HepG2 (cell line): Measurements from ENCODE around the gene VDR. TPM values are rescaled to one million over a fixed set of nuclear protein-coding genes. Genes with fewer than 3 reads are reported as not detected.

Source experiments
- ATAC-seq: fragments of 200-7000 bp; cut with Tn5 transposase; 3 replicates; pipeline ENCODE4 v1.9.1; 2020; ENCODE audit warnings: mild to moderate bottlenecking, moderate library complexity
- BruUV-seq: library from RNA; stranded (reverse); fragments of 400-500 nt; replicated peaks from 2 replicates; lab custom pipeline; 2021; lab: Mats Ljungman, UMichigan
- CTCF ChIA-PET: fragments of 300-600 bp; formaldehyde crosslinking; extraction: SDS; loops from one replicate; lab custom pipeline; 2021; ENCODE audit warnings: low total read pairs, inconsistent platforms, low intra/inter-chr PET ratio; lab: Yijun Ruan, JAX
- POLR2A ChIA-PET: fragments of 350-600 bp; sonication (Branson Sonifier 250); formaldehyde crosslinking; loops from one replicate; lab custom pipeline; 2020; ENCODE audit warnings: antibody characterized with exemption, inconsistent platforms; lab: Yijun Ruan, JAX
- DNase-seq: peaks from one replicate; pipeline ENCODE4 v3.0.0-alpha.2; 2015; ENCODE audit warnings: low spot score
- FAIRE-seq: peaks from 3 replicates; lab custom pipeline; 2011; peaks lifted over from hg19 to GRCh38; lab: Jason Lieb, UNC
- H2AFZ ChIP-seq: one replicate; pipeline ENCODE4 v1.6.1; 2011; ENCODE audit warnings: low read length, inconsistent platforms
- H3K27ac ChIP-seq: fragments of 300-600 bp; 3 replicates; pipeline ENCODE4 v1.8.0; 2011; ENCODE audit warnings: mixed run types, mild to moderate bottlenecking, mixed read lengths, low read length, inconsistent platforms; ENCODE audit not compliant: insufficient read depth; ENCODE audit errors: extremely low read length
- H3K27me3 ChIP-seq, 2 experiments: fragments of 200-600 bp in 1 of 2; 2 replicates in 1 of 2; 3 replicates in 1 of 2; pipeline versions ENCODE4 v1.6.0 to v1.8.0; 2011; ENCODE audit warnings: low read length in 2 of 2, mild to moderate bottlenecking in 2 of 2, moderate library complexity in 2 of 2, inconsistent platforms in 1 of 2; ENCODE audit not compliant: insufficient read depth in 2 of 2, control insufficient read depth in 1 of 2
- H3K36me3 ChIP-seq, 2 experiments: fragments of 200-600 bp in 1 of 2; replicated peaks in 1 of 2; 2 replicates in 1 of 2; 3 replicates in 1 of 2; pipeline versions ENCODE4 v1.5.1 to v1.8.0; 2011; ENCODE audit warnings: low read length in 2 of 2, inconsistent platforms in 1 of 2; ENCODE audit not compliant: insufficient read depth in 2 of 2, control insufficient read depth in 1 of 2
- H3K4me1 ChIP-seq: 2 replicates; pipeline ENCODE4 v1.5.1; 2012; ENCODE audit warnings: low read length, inconsistent platforms; ENCODE audit not compliant: insufficient read depth
- H3K4me2 ChIP-seq: 2 replicates; pipeline ENCODE4 v1.6.0; 2011; ENCODE audit warnings: low read depth, low read length, inconsistent platforms
- H3K4me3 ChIP-seq, 3 experiments: fragments of 200-600 bp in 1 of 3; sonication (generic), shearing (Covaris generic) in 1 of 3; replicated peaks in 1 of 3; 2 replicates each; pipeline ENCODE4 v1.5.1; 2011 to 2016; ENCODE audit warnings: low read length in 3 of 3, inconsistent platforms in 2 of 3, low read depth in 2 of 3, mild to moderate bottlenecking in 2 of 3, control low read depth in 1 of 3, mixed read lengths in 1 of 3; ENCODE audit not compliant: insufficient read depth in 1 of 3
- H3K79me2 ChIP-seq: one replicate; pipeline ENCODE4 v1.6.1; 2011; ENCODE audit warnings: low read length, inconsistent platforms; ENCODE audit not compliant: insufficient read depth
- H3K9ac ChIP-seq: 2 replicates; pipeline ENCODE4 v1.6.0; 2011; ENCODE audit warnings: mild to moderate bottlenecking, low read depth, low read length, inconsistent platforms; ENCODE audit not compliant: insufficient read depth
- H3K9me3 ChIP-seq: 2 replicates; pipeline ENCODE4 v1.5.1; 2012; ENCODE audit warnings: mild to moderate bottlenecking, low read length
- H4K20me1 ChIP-seq: 2 replicates; pipeline ENCODE4 v1.6.0; 2011; ENCODE audit warnings: inconsistent platforms, mild to moderate bottlenecking, low read length, moderate library complexity; ENCODE audit not compliant: insufficient read depth
- FOXM1 ChIP-seq: sonication (generic); formaldehyde crosslinking; IDR thresholded peaks from 2 replicates; pipeline ENCODE4 v1.5.0; 2020; ENCODE audit warnings: missing genetic modification reagents
- GATAD2A ChIP-seq: IDR thresholded peaks from 2 replicates; pipeline ENCODE4 v1.6.1; 2016
- HMGXB4 ChIP-seq, 2 experiments: sonication (generic) in 1 of 2; formaldehyde crosslinking in 1 of 2; IDR thresholded peaks; 2 replicates each; pipeline versions ENCODE4 v1.4.0 to v1.6.1; 2018 to 2020; ENCODE audit warnings: missing genetic modification reagents in 2 of 2, borderline replicate concordance in 1 of 2, low read depth in 1 of 2, mild to moderate bottlenecking in 1 of 2, missing biosample characterization in 1 of 2
- KAT7 ChIP-seq: IDR thresholded peaks from 2 replicates; pipeline ENCODE4 v1.6.1; 2018; ENCODE audit warnings: borderline replicate concordance, missing compliant biosample characterization
- MIXL1 ChIP-seq: IDR thresholded peaks from 2 replicates; pipeline ENCODE4 v1.6.1; 2016
- NFRKB ChIP-seq: fragments of 450-650 bp; IDR thresholded peaks from 2 replicates; pipeline ENCODE4 v1.6.1; 2017
- NPAS2 ChIP-seq: sonication (generic); formaldehyde crosslinking; IDR thresholded peaks from 2 replicates; pipeline ENCODE4 v1.8.0; 2022; ENCODE audit warnings: mild to moderate bottlenecking, missing genetic modification reagents, borderline replicate concordance
- RAD51 ChIP-seq: fragments of 450-650 bp; IDR thresholded peaks from 2 replicates; pipeline ENCODE4 v1.6.1; 2016; ENCODE audit warnings: borderline replicate concordance
- SMYD3 ChIP-seq: sonication (generic); formaldehyde crosslinking; IDR thresholded peaks from 2 replicates; pipeline ENCODE4 v1.8.1; 2023; ENCODE audit warnings: mild to moderate bottlenecking, missing genetic modification reagents
- TBP ChIP-seq: sonication (generic); formaldehyde crosslinking; IDR thresholded peaks from 2 replicates; pipeline ENCODE4 v1.5.0; 2020; ENCODE audit warnings: missing genetic modification reagents
- TBX2 ChIP-seq: sonication (generic); formaldehyde crosslinking; IDR thresholded peaks from 2 replicates; pipeline ENCODE4 v1.5.0; 2020; ENCODE audit warnings: missing genetic modification reagents, mild to moderate bottlenecking, borderline replicate concordance
- THAP8 ChIP-seq: sonication (generic); formaldehyde crosslinking; IDR thresholded peaks from 2 replicates; pipeline ENCODE4 v1.5.1; 2020; ENCODE audit warnings: missing genetic modification reagents, mild to moderate bottlenecking, borderline replicate concordance
- TMF1 ChIP-seq: sonication (generic); formaldehyde crosslinking; IDR thresholded peaks from 2 replicates; pipeline ENCODE4 v1.8.1; 2022; ENCODE audit warnings: low read depth, missing genetic modification reagents
- WIZ ChIP-seq: sonication (generic); formaldehyde crosslinking; IDR thresholded peaks from 2 replicates; pipeline ENCODE4 v1.5.1; 2020; ENCODE audit warnings: mild to moderate bottlenecking, missing genetic modification reagents
- ZEB1 ChIP-seq: IDR thresholded peaks from 2 replicates; pipeline ENCODE4 v1.6.1; 2012; ENCODE audit warnings: mild to moderate bottlenecking, low read depth, inconsistent platforms; ENCODE audit not compliant: insufficient replicate concordance
- ZNF335 ChIP-seq: sonication (generic); formaldehyde crosslinking; IDR thresholded peaks from 2 replicates; pipeline ENCODE4 v1.4.0; 2020; ENCODE audit warnings: missing genetic modification reagents
- WGBS: methylation state at CpG from one replicate; pipeline ENCODE4 v1.1.6; 2017; ENCODE audit warnings: low lambda C conversion rate; 5-methylcytosine and 5-hydroxymethylcytosine counted together
- in situ Hi-C: cut with HindIII; loops from 2 replicates; pipeline ENCODE4 v1.10.0; 2017; ENCODE audit warnings: low pct_unique_long_range_greater_than_20kb; ENCODE audit not compliant: extremely low pct_ligation_motif_present
- intact Hi-C: fragments of 100-400 bp; cut with micrococcal nuclease; formaldehyde crosslinking; loops from one replicate; pipeline ENCODE4 v1.10.0; 2022; ENCODE audit not compliant: unreplicated experiment
- polyA plus RNA-seq, 8 experiments: library from polyadenylated mRNA; depleted of rRNA in 3 of 8; stranded (reverse) in 7 of 8; unstranded in 1 of 8; fragments of >200 nt; fragmentation: Illumina TruSeq in 4 of 8; extraction: Trizol in 4 of 8; gene quantifications; 2 replicates each; pipeline versions ENCODE4 v1.2.1 to v1.2.3, GENCODE V29; 2011 to 2016; ENCODE audit warnings: low read depth in 4 of 8, missing spikeins in 1 of 8, mixed read lengths in 1 of 8; ENCODE audit not compliant: insufficient read depth in 1 of 8
- total RNA-seq, 5 experiments: library from RNA; depleted of rRNA; stranded (reverse); fragments of >200 nt; fragmentation: Illumina TruSeq; extraction: Trizol; gene quantifications; 2 replicates each; pipeline ENCODE4 v1.2.3, GENCODE V29; 2016; ENCODE audit warnings: low read depth in 1 of 5
- TF ChIP-seq, protein P1 (sequence below): sonication (generic); formaldehyde crosslinking; IDR thresholded peaks from 2 replicates; pipeline ENCODE4 v1.5.0; 2020; ENCODE audit warnings: mild to moderate bottlenecking, missing genetic modification reagents
- TF ChIP-seq, protein P2 (sequence below): sonication (generic); formaldehyde crosslinking; IDR thresholded peaks from 2 replicates; pipeline ENCODE4 v1.4.0; 2020; ENCODE audit warnings: missing genetic modification reagents

VDR gene
- total and polyA plus RNA-seq, 2 of the 13 experiments (the other 11 are each of a cell fraction or from before 2014, with no cell fraction given) = 0.08 to 0.33 TPM

DNA sequence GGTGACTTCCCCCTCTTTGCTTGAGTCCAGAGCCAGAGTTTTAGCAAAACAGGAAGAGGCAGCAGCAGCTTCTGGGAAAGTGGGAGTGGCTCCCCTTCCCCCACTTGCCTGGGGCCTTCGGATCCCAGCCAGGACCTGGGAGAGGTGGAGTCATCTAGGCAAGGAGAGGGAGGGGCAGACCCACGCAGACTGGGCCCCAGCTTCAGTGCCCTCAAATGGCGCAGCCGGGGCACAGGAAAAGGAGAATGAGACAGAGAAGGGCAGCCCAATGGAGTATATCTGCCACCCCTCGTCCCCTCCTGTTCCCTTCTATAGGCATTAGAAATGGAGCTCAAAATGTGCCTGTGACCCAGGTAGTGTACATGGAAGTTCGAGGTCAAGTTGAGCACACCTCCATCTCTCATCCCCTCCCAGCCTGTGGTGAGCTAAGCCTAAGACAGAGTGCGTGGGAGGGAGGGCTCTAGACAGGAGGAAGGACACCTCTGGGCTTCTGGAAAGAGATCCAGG, 75.8 kb downstream of the VDR start (continued):
- TF ChIP-seq, protein P1, sequence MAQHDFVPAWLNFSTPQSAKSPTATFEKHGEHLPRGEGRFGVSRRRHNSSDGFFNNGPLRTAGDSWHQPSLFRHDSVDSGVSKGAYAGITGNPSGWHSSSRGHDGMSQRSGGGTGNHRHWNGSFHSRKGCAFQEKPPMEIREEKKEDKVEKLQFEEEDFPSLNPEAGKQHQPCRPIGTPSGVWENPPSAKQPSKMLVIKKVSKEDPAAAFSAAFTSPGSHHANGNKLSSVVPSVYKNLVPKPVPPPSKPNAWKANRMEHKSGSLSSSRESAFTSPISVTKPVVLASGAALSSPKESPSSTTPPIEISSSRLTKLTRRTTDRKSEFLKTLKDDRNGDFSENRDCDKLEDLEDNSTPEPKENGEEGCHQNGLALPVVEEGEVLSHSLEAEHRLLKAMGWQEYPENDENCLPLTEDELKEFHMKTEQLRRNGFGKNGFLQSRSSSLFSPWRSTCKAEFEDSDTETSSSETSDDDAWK (CRISPR knock-in tag) = no peak
- no peak for TF ChIP-seq THAP8 (CRISPR knock-in tag)
- TF ChIP-seq, all 625 proteins: peak for 5

DNA sequence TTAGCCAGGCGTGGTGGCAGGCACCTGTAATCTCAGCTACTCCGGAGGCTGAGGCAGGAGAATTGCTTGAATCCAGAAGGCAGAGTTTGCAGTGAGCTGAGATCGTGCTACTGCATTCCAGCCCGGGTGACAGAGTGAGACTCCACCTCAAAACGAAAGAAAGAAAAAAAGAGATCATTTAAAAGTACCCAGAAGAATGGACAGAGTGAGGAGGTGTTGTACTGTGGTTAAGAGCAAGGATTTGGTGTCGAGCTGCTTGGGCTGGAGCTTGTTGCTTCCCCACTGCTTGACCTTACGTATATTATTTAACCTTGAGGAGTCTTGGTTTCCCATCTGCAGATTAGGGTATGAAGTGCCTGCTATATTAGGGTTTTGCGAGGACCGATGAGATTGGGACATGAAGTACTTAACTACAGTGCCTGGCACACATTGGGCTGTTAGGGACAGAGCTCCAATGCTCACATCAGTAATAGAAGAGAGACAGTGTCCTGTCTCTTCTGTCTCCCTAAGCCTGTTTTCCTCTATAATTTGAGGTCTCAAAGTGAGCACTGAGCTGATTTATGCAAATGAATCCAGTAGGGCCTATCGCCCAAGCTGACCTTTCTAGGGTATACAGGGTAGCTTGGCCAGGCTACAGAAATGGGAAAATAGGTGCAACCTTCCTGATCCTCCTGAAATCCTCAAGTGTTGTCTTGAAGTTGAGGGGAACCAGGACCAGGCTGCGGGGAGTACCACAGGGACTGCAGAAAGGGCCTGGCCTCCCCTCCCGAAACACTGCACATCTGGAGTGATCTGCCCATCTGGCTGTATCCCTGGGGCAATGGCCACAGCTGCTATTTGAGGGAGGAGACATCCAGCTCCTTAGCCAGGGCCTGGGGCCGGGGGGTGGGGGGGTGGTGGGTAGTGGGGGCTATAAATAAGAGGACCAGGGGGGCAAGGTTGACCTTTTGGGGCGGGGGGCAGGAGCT, 76.5 kb downstream of the VDR start:
- POLR2A ChIA-PET = interaction anchor here (0.8 to 2.5 kb wide), 3 partner anchors 8 to 122 kb away, joined by 4 to 10 read pairs (median 7); partner anchors contain the start of genes HDAC7 and RPAP3
- Histone ChIP-seq H3K79me2 (no peaks in the 10 kb centered on the region), H3K36me3 (no peaks in the 10 kb centered on the region), H4K20me1 (no peaks in the 10 kb centered on the region), H3K4me3 (no peak overlapping the region), H3K27ac (no peak overlapping the region), H2AFZ (no peak overlapping the region), H3K4me1 (peaks cover 20% of the 10 kb centered on the region), H3K4me2 (peak overlapping the region; percentile 20; the same call in 1 of the 2 replicates), H3K9ac (no peak overlapping the region), H3K27me3 (peaks cover 3 to 41% of the 10 kb centered on the region in 2 experiments; a peak in 3 of 5 replicates), H3K9me3 (no peaks in the 10 kb centered on the region)
- in situ Hi-C loops = no loop called here
- WGBS = 41% methylated on average over 14 of the region's 14 CpGs
- DNase-seq (no peak), FAIRE-seq (no peak), ATAC-seq (no peak)
- no TSS peak for BruUV-seq
- CTCF ChIA-PET = no interaction called here
- intact Hi-C loops = no loop called here
- TF ChIP-seq ZNF335 (CRISPR knock-in tag) = no peak
- TF ChIP-seq WIZ (CRISPR knock-in tag) = no peak
- no peak for TF ChIP-seq ZEB1
- TF ChIP-seq NFRKB = no peak
- no peak for TF ChIP-seq KAT7
- TF ChIP-seq TMF1 = no peak
- TF ChIP-seq MIXL1 (CRISPR knock-in tag) = no peak
- no peak for TF ChIP-seq GATAD2A (CRISPR knock-in tag)
- TF ChIP-seq RAD51 = no peak
- no peak for TF ChIP-seq FOXM1 (CRISPR knock-in tag)
- TF ChIP-seq, protein P2, sequence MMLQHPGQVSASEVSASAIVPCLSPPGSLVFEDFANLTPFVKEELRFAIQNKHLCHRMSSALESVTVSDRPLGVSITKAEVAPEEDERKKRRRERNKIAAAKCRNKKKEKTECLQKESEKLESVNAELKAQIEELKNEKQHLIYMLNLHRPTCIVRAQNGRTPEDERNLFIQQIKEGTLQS = no peak
- TF ChIP-seq TBP (CRISPR knock-in tag) = no peak
- TF ChIP-seq HMGXB4 (CRISPR knock-in tag; IDR thresholded peaks at IDR 0.05; ENCODE audit: borderline replicate concordance in 1 of 2, low read depth in 1 of 2) = no peak
- no peak for TF ChIP-seq SMYD3 (CRISPR knock-in tag)
- TF ChIP-seq NPAS2 (CRISPR knock-in tag) = no peak
- no peak for TF ChIP-seq TBX2 (CRISPR knock-in tag)
